HepG2 (cell line): Measurements from ENCODE around the gene KLHL21. TPM values are rescaled to one million over a fixed set of nuclear protein-coding genes. Genes with fewer than 3 reads are reported as not detected.

ENCODE experiments used
- JUN ChIP-seq: sonication (generic); formaldehyde crosslinking; IDR thresholded peaks from 2 replicates; pipeline ENCODE4 v1.4.0; 2020; ENCODE audit warnings: mild to moderate bottlenecking, missing genetic modification reagents
- KLF6 ChIP-seq: IDR thresholded peaks from 2 replicates; pipeline ENCODE4 v1.8.0; 2016; ENCODE audit warnings: missing biosample characterization, missing genetic modification reagents
- MAFK ChIP-seq, 2 experiments: IDR thresholded peaks in 1 of 2; conservative IDR thresholded peaks in 1 of 2; 2 replicates each; pipeline ENCODE4 v1.6.1; 2011; ENCODE audit warnings: improper control_type of control experiment in 2 of 2, low read length in 2 of 2
- NFKBIZ ChIP-seq: IDR thresholded peaks from 2 replicates; pipeline ENCODE4 v1.6.1; 2018; ENCODE audit warnings: missing genetic modification reagents, missing compliant biosample characterization
- NR1H2 ChIP-seq: sonication (generic); formaldehyde crosslinking; IDR thresholded peaks from 2 replicates; pipeline ENCODE4 v1.8.1; 2022; ENCODE audit warnings: low read depth, missing genetic modification reagents, borderline replicate concordance
- PCBP2 ChIP-seq: fragments of 200-400 bp; formaldehyde crosslinking; optimal IDR thresholded peaks from 2 replicates; pipeline ENCODE3; 2018; ENCODE audit warnings: low read length, low read depth; ENCODE audit not compliant: poor library complexity, severe bottlenecking
- RAD21 ChIP-seq: fragments of 450-650 bp; formaldehyde crosslinking; IDR thresholded peaks from 2 replicates; pipeline ENCODE4 v1.5.0; 2020; ENCODE audit warnings: mild to moderate bottlenecking
- SKI ChIP-seq: fragments of 450-650 bp; IDR thresholded peaks from one replicate; pipeline ENCODE4 v1.6.1; 2018; ENCODE audit warnings: mild to moderate bottlenecking; ENCODE audit not compliant: partially characterized antibody
- SMYD3 ChIP-seq: sonication (generic); formaldehyde crosslinking; IDR thresholded peaks from 2 replicates; pipeline ENCODE4 v1.8.1; 2023; ENCODE audit warnings: mild to moderate bottlenecking, missing genetic modification reagents
- ZBTB7A ChIP-seq: sonication (generic); formaldehyde crosslinking; IDR thresholded peaks from 2 replicates; pipeline ENCODE4 v1.8.0; 2022; ENCODE audit warnings: mild to moderate bottlenecking, missing genetic modification reagents
- ZNF101 ChIP-seq: sonication (generic); formaldehyde crosslinking; IDR thresholded peaks from 2 replicates; pipeline ENCODE4 v1.4.0; 2020; ENCODE audit warnings: mild to moderate bottlenecking, low read depth, missing genetic modification reagents, borderline replicate concordance
- ZNF556 ChIP-seq: sonication (generic); formaldehyde crosslinking; IDR thresholded peaks from 2 replicates; pipeline ENCODE4 v1.4.0; 2020; ENCODE audit warnings: mild to moderate bottlenecking, missing genetic modification reagents, borderline replicate concordance
- ZNF660 ChIP-seq: sonication (generic); formaldehyde crosslinking; IDR thresholded peaks from 2 replicates; pipeline ENCODE4 v1.5.1; 2020; ENCODE audit warnings: mild to moderate bottlenecking, low read depth, missing genetic modification reagents, borderline replicate concordance
- ZNF773 ChIP-seq: sonication (generic); formaldehyde crosslinking; IDR thresholded peaks from 2 replicates; pipeline ENCODE4 v1.4.0; 2020; ENCODE audit warnings: missing genetic modification reagents, borderline replicate concordance
- polyA plus RNA-seq, 8 experiments: library from polyadenylated mRNA; depleted of rRNA in 3 of 8; stranded (reverse) in 7 of 8; unstranded in 1 of 8; fragments of >200 nt; fragmentation: Illumina TruSeq in 4 of 8; extraction: Trizol in 4 of 8; gene quantifications; 2 replicates each; pipeline versions ENCODE4 v1.2.1 to v1.2.3, GENCODE V29; 2011 to 2016; ENCODE audit warnings: low read depth in 4 of 8, missing spikeins in 1 of 8, mixed read lengths in 1 of 8; ENCODE audit not compliant: insufficient read depth in 1 of 8
- total RNA-seq, 5 experiments: library from RNA; depleted of rRNA; stranded (reverse); fragments of >200 nt; fragmentation: Illumina TruSeq; extraction: Trizol; gene quantifications; 2 replicates each; pipeline ENCODE4 v1.2.3, GENCODE V29; 2016; ENCODE audit warnings: low read depth in 1 of 5
- TF ChIP-seq, protein P1 (sequence below): sonication (generic); formaldehyde crosslinking; IDR thresholded peaks from 2 replicates; pipeline ENCODE4 v1.4.0; 2020; ENCODE audit warnings: mild to moderate bottlenecking, missing genetic modification reagents
- TF ChIP-seq, protein P2 (sequence below): sonication (generic); formaldehyde crosslinking; IDR thresholded peaks from 2 replicates; pipeline ENCODE4 v1.5.0; 2020; ENCODE audit warnings: mild to moderate bottlenecking, missing genetic modification reagents
- TF ChIP-seq, protein P3 (sequence below): sonication (generic); formaldehyde crosslinking; IDR thresholded peaks from 2 replicates; pipeline ENCODE4 v1.4.0; 2020; ENCODE audit warnings: missing genetic modification reagents
- TF ChIP-seq, protein P4 (sequence below): fragments of 450-650 bp; IDR thresholded peaks from 2 replicates; pipeline ENCODE4 v1.6.1; 2017
- TF ChIP-seq, protein P5 (sequence below): IDR thresholded peaks from 2 replicates; pipeline ENCODE4 v1.6.1; 2016
- TF ChIP-seq, protein P6 (sequence below): sonication (generic); formaldehyde crosslinking; IDR thresholded peaks from 2 replicates; pipeline ENCODE4 v1.5.0; 2020; ENCODE audit warnings: mild to moderate bottlenecking, missing genetic modification reagents, moderate library complexity

KLHL21 gene
- total and polyA plus RNA-seq, 2 of the 13 experiments (the other 11 are each of a cell fraction or from before 2014, with no cell fraction given): 14.8 to 25.0 TPM

DNA sequence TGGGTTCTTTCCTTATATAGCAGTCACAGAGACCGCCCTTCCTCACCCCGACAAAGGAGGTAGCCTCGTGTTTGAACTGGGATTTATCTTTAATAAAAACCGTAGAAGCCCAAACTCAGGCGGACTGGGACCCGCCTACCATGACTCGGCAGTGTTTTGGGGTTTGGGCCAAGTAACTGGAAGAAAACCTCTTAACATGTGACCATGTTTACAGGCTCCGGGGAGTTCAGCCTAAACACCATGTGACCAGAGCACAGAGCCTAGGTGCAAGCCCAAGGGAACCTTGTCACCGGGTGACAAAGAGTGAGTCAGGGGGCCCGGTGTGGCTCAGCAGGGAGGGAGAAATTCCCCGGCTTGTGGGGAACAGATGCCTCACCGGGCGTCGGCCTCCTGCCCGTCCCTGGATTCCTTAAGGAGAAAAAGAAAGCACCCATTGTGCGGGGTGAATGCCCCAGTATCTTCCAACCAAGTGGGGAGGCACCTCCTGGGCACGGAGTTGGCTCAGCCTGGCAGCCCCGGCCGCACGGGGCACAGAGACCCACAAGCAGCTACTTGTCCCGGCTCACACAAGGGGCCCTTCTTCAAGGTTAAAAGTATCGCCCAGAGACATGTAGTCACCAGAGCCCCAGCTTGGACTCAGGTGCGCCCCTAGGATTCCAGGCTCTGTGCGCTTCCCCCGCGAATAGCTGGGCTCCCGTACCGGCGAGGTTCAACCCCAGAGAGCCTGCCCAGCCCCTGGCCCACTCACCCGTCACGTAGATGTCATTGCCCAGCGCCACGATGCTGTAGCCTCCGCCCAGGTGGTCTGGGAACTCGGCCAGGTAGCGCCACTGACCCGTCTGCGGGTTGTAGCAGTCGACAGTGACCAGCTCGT lies 1.4 kb downstream of the KLHL21 start (continued):
- TF ChIP-seq ZNF660 (CRISPR knock-in tag) (no peak), NFKBIZ (CRISPR knock-in tag) (no peak), NR1H2 (CRISPR knock-in tag) (no peak), ZNF556 (no peak), SKI (no peak), KLF6 (CRISPR knock-in tag) (no peak), SMYD3 (CRISPR knock-in tag) (no peak), ZNF773 (CRISPR knock-in tag) (no peak), RAD21 (CRISPR knock-in tag) (0 out of 2 replicates have a peak, but pooled peaks have one; percentile 6), MAFK (conservative IDR thresholded peaks at IDR 0.05 in 1 of 2, IDR thresholded peaks at IDR 0.05 in 1 of 2; ENCODE audit: low read length in 2 of 2) (0 out of 4 replicates have a peak, but pooled peaks of 1 of the 2 experiments have one; percentile 38), ZNF101 (no peak), ZBTB7A (no peak), PCBP2 (no peak), JUN (CRISPR knock-in tag) (no peak)
- TF ChIP-seq, protein P1, sequence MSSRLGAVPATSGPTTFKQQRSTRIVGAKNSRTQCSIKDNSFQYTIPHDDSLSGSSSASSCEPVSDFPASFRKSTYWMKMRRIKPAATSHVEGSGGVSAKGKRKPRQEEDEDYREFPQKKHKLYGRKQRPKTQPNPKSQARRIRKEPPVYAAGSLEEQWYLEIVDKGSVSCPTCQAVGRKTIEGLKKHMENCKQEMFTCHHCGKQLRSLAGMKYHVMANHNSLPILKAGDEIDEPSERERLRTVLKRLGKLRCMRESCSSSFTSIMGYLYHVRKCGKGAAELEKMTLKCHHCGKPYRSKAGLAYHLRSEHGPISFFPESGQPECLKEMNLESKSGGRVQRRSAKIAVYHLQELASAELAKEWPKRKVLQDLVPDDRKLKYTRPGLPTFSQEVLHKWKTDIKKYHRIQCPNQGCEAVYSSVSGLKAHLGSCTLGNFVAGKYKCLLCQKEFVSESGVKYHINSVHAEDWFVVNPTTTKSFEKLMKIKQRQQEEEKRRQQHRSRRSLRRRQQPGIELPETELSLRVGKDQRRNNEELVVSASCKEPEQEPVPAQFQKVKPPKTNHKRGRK (CRISPR knock-in tag): no peak
- TF ChIP-seq, protein P2, sequence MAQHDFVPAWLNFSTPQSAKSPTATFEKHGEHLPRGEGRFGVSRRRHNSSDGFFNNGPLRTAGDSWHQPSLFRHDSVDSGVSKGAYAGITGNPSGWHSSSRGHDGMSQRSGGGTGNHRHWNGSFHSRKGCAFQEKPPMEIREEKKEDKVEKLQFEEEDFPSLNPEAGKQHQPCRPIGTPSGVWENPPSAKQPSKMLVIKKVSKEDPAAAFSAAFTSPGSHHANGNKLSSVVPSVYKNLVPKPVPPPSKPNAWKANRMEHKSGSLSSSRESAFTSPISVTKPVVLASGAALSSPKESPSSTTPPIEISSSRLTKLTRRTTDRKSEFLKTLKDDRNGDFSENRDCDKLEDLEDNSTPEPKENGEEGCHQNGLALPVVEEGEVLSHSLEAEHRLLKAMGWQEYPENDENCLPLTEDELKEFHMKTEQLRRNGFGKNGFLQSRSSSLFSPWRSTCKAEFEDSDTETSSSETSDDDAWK (CRISPR knock-in tag): no peak
- TF ChIP-seq, protein P3, sequence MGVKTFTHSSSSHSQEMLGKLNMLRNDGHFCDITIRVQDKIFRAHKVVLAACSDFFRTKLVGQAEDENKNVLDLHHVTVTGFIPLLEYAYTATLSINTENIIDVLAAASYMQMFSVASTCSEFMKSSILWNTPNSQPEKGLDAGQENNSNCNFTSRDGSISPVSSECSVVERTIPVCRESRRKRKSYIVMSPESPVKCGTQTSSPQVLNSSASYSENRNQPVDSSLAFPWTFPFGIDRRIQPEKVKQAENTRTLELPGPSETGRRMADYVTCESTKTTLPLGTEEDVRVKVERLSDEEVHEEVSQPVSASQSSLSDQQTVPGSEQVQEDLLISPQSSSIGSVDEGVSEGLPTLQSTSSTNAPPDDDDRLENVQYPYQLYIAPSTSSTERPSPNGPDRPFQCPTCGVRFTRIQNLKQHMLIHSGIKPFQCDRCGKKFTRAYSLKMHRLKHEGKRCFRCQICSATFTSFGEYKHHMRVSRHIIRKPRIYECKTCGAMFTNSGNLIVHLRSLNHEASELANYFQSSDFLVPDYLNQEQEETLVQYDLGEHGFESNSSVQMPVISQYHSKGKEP: no peak
- TF ChIP-seq, protein P4, sequence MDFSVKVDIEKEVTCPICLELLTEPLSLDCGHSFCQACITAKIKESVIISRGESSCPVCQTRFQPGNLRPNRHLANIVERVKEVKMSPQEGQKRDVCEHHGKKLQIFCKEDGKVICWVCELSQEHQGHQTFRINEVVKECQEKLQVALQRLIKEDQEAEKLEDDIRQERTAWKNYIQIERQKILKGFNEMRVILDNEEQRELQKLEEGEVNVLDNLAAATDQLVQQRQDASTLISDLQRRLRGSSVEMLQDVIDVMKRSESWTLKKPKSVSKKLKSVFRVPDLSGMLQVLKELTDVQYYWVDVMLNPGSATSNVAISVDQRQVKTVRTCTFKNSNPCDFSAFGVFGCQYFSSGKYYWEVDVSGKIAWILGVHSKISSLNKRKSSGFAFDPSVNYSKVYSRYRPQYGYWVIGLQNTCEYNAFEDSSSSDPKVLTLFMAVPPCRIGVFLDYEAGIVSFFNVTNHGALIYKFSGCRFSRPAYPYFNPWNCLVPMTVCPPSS: no peak
- TF ChIP-seq, protein P5, sequence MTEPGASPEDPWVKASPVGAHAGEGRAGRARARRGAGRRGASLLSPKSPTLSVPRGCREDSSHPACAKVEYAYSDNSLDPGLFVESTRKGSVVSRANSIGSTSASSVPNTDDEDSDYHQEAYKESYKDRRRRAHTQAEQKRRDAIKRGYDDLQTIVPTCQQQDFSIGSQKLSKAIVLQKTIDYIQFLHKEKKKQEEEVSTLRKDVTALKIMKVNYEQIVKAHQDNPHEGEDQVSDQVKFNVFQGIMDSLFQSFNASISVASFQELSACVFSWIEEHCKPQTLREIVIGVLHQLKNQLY: 0 out of 2 replicates have a peak, but pooled peaks have one; percentile 21
- TF ChIP-seq, protein P6, sequence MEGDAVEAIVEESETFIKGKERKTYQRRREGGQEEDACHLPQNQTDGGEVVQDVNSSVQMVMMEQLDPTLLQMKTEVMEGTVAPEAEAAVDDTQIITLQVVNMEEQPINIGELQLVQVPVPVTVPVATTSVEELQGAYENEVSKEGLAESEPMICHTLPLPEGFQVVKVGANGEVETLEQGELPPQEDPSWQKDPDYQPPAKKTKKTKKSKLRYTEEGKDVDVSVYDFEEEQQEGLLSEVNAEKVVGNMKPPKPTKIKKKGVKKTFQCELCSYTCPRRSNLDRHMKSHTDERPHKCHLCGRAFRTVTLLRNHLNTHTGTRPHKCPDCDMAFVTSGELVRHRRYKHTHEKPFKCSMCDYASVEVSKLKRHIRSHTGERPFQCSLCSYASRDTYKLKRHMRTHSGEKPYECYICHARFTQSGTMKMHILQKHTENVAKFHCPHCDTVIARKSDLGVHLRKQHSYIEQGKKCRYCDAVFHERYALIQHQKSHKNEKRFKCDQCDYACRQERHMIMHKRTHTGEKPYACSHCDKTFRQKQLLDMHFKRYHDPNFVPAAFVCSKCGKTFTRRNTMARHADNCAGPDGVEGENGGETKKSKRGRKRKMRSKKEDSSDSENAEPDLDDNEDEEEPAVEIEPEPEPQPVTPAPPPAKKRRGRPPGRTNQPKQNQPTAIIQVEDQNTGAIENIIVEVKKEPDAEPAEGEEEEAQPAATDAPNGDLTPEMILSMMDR (CRISPR knock-in tag): no peak
